CD1c-positive myeloid dendritic cell (primary cell): ENCODE data around the gene FOXO6.
"Not testable (repeated sequence)": the region's sequence is repeated elsewhere in the genome, so short reads cannot be mapped to it uniquely, and the experiment has no call there.

Experiments used
- DNase-seq: peaks from one replicate; pipeline ENCODE4 v3.0.0-alpha.2; 2016; ENCODE audit errors: extremely low spot score

The FOXO6 gene

GRCh38 chr1:41328780-41329640, 32.2 kb upstream of the FOXO6 start:
- no peak for DNase-seq

GRCh38 chr1:41329662-41330587, 31.3 kb upstream of the FOXO6 start:
- no peak for DNase-seq

GRCh38 chr1:41330588-41331545, 30.4 kb upstream of the FOXO6 start:
- DNase-seq: no peak

GRCh38 chr1:41331546-41331917, 29.7 kb upstream of the FOXO6 start:
- DNase-seq: no peak

- DNase-seq: not testable (repeated sequence)
Measured at GRCh38 chr1:41332161-41332560, 29.1 kb upstream of the FOXO6 start.

- DNase-seq: peak; percentile 41
Measured at GRCh38 chr1:41333146-41333784, 28.0 kb upstream of the FOXO6 start.

GRCh38 chr1:41338820-41339219, 22.4 kb upstream of the FOXO6 start:
- DNase-seq: no peak

- DNase-seq: no peak
Measured at GRCh38 chr1:41340655-41341364, 20.4 kb upstream of the FOXO6 start.

GRCh38 chr1:41341365-41341683, 19.9 kb upstream of the FOXO6 start:
- DNase-seq: no peak

- no peak for DNase-seq
Measured at GRCh38 chr1:41341772-41342562, 19.3 kb upstream of the FOXO6 start.

- DNase-seq: no peak
Measured at GRCh38 chr1:41342774-41343355, 18.4 kb upstream of the FOXO6 start.

GRCh38 chr1:41343790-41344699, 17.2 kb upstream of the FOXO6 start:
- DNase-seq: no peak

GRCh38 chr1:41344708-41345159, 16.5 kb upstream of the FOXO6 start:
- DNase-seq: no peak

GRCh38 chr1:41345434-41346075, 15.7 kb upstream of the FOXO6 start:
- DNase-seq: no peak

- DNase-seq: no peak
Measured at GRCh38 chr1:41347276-41347675, 14.0 kb upstream of the FOXO6 start.

- DNase-seq: no peak
Measured at GRCh38 chr1:41348394-41348793, 12.8 kb upstream of the FOXO6 start.

GRCh38 chr1:41349361-41350054, 11.7 kb upstream of the FOXO6 start:
- DNase-seq: no peak
